Measurements from ENCODE around the gene PARD6A. TPM values are rescaled to one million over a fixed set of nuclear protein-coding genes. Genes with fewer than 3 reads are reported as not detected.

PARD6A gene
- total RNA-seq, 1 experiment from 2014 or later, result 10.8 TPM

DNA sequence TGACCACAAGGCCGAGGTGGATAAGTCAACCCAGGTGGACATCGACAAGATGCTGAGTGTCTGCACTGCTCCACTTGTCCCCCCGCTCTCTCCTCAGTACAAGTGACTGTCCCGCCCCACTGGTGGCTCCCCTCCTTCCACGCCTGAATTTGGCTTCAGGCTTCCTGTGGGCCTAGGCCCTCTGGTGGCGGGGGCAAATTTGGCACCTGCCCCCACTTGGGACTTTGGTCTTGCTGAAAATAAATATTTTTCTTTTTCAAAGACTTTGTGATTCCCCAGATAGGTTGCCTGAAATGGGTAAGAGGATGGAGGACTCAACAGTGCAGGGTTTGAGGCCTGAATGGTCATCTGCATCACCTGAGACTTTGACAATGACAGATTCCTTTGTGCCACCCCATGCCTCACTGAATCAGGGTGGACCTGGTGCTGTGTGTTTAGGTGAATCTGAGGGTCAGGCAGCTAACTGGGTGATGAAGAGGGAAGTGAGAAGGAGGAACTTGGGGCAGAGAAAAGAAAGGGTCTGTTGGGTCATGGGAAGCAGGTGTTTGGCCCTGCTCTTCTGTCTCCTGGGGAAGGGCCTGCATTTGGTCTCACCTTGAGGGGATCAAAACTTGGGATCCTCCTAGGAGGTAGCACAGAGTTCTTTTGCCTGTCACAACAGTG lies 7.9 kb downstream of the PARD6A start:
- ChIA-PET CTCF (interaction anchor here (0.9 to 1.2 kb wide), 2 partner anchors 125 to 148 kb away, joined by 4 to 6 read pairs; no protein-coding TSS in a partner anchor), POLR2A (no interaction called here)
- no peaks in the 10 kb centered on the region for H3K9me3 ChIP-seq (ENCODE audit: control insufficient read depth, insufficient read depth, low read depth, low read length)
- in situ Hi-C loops (cut with HindIII; ENCODE audit: low pct_unique_long_range_greater_than_20kb, low sequenced_read_pairs), result no loop called here
- no peak overlapping the region for H3K4me3 ChIP-seq (ENCODE audit: low read depth in 2 of 2, low read length in 2 of 2)
- no peak for DNase-seq (ENCODE audit: low read depth, low spot score)
- H3K36me3 ChIP-seq (ENCODE audit: control insufficient read depth, insufficient read depth, low read length), result no peaks in the 10 kb centered on the region
- peaks cover 14% of the 10 kb centered on the region for H3K4me1 ChIP-seq (ENCODE audit: control insufficient read depth, insufficient read depth, low read length)
- no TSS peak for BruUV-seq (replicated peaks)
- intact Hi-C loops (cut with micrococcal nuclease; ENCODE audit: unreplicated experiment), result no loop called here
- H3K27me3 ChIP-seq (ENCODE audit: control insufficient read depth, insufficient read depth, low read length), result no peaks in the 10 kb centered on the region
- no peak for TF ChIP-seq TCF7L2 (IDR thresholded peaks at IDR 0.05; ENCODE audit: low read depth, low read length)
- TF ChIP-seq, protein P1, sequence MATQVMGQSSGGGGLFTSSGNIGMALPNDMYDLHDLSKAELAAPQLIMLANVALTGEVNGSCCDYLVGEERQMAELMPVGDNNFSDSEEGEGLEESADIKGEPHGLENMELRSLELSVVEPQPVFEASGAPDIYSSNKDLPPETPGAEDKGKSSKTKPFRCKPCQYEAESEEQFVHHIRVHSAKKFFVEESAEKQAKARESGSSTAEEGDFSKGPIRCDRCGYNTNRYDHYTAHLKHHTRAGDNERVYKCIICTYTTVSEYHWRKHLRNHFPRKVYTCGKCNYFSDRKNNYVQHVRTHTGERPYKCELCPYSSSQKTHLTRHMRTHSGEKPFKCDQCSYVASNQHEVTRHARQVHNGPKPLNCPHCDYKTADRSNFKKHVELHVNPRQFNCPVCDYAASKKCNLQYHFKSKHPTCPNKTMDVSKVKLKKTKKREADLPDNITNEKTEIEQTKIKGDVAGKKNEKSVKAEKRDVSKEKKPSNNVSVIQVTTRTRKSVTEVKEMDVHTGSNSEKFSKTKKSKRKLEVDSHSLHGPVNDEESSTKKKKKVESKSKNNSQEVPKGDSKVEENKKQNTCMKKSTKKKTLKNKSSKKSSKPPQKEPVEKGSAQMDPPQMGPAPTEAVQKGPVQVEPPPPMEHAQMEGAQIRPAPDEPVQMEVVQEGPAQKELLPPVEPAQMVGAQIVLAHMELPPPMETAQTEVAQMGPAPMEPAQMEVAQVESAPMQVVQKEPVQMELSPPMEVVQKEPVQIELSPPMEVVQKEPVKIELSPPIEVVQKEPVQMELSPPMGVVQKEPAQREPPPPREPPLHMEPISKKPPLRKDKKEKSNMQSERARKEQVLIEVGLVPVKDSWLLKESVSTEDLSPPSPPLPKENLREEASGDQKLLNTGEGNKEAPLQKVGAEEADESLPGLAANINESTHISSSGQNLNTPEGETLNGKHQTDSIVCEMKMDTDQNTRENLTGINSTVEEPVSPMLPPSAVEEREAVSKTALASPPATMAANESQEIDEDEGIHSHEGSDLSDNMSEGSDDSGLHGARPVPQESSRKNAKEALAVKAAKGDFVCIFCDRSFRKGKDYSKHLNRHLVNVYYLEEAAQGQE (IDR thresholded peaks at IDR 0.05; ENCODE audit: insufficient read depth in 1 of 2, low read depth in 2 of 2, low read length in 1 of 2), result no peak
- no peak for TF ChIP-seq SIN3A (IDR thresholded peaks at IDR 0.05; ENCODE audit: borderline replicate concordance, insufficient read depth, low read depth, low read length)
- TF ChIP-seq, protein P2, sequence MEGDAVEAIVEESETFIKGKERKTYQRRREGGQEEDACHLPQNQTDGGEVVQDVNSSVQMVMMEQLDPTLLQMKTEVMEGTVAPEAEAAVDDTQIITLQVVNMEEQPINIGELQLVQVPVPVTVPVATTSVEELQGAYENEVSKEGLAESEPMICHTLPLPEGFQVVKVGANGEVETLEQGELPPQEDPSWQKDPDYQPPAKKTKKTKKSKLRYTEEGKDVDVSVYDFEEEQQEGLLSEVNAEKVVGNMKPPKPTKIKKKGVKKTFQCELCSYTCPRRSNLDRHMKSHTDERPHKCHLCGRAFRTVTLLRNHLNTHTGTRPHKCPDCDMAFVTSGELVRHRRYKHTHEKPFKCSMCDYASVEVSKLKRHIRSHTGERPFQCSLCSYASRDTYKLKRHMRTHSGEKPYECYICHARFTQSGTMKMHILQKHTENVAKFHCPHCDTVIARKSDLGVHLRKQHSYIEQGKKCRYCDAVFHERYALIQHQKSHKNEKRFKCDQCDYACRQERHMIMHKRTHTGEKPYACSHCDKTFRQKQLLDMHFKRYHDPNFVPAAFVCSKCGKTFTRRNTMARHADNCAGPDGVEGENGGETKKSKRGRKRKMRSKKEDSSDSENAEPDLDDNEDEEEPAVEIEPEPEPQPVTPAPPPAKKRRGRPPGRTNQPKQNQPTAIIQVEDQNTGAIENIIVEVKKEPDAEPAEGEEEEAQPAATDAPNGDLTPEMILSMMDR (IDR thresholded peaks at IDR 0.05), result no peak
- no peak for TF ChIP-seq POLR2AphosphoS5 (IDR thresholded peaks at IDR 0.05; ENCODE audit: low read depth, low read length)
- ATAC-seq, result no peak
- no peak overlapping the region for H3K27ac ChIP-seq (ENCODE audit: low read length)

DNA sequence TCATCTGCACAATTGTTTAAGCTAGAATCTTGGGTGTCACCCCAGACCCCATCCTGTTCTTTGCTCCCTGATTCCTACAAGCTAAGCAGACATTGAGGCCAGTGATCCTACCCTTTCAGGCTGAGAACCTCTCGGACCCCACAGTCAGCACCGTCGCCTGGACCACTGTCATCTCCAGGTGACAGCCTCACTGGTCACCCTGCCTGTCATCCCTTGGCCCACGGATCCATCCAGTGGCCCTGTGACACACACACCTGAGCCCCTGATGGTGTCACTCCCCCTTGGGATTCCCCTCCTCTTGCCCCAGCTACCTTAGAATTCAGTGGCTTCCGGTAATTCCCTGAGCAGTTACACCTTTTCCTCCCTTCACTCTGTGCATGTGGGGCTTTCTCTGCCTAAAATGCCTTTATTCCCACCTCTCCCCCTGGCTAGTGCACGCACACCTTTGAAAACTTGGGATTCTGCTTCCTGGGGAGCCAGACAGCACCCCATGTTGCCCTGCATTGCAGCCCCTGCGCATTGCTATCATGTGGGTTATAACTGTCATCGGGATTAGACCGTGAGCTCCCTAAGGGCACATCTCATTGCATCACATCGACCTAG lies 8.8 kb downstream of the PARD6A start:
- Histone ChIP-seq H3K4me1 (ENCODE audit: control insufficient read depth, insufficient read depth, low read length) (peaks cover 14% of the 10 kb centered on the region), H3K27me3 (ENCODE audit: control insufficient read depth, insufficient read depth, low read length) (no peaks in the 10 kb centered on the region), H3K27ac (ENCODE audit: low read length) (no peak overlapping the region), H3K36me3 (ENCODE audit: control insufficient read depth, insufficient read depth, low read length) (no peaks in the 10 kb centered on the region), H3K9me3 (ENCODE audit: control insufficient read depth, insufficient read depth, low read depth, low read length) (no peaks in the 10 kb centered on the region), H3K4me3 (ENCODE audit: low read depth in 2 of 2, low read length in 2 of 2) (no peak overlapping the region)
- intact Hi-C loops (cut with micrococcal nuclease; ENCODE audit: unreplicated experiment), result loop anchor here (5.0 to 10.0 kb wide), 2 partner anchors 135 to 258 kb away; partner anchors contain the start of genes RANBP10 and TSNAXIP1
- DNase-seq (ENCODE audit: low read depth, low spot score) (no peak), ATAC-seq (no peak)
- in situ Hi-C loops (cut with HindIII; ENCODE audit: low pct_unique_long_range_greater_than_20kb, low sequenced_read_pairs), result no loop called here
- POLR2A ChIA-PET, result no interaction called here
- no peak for TF ChIP-seq POLR2AphosphoS5 (IDR thresholded peaks at IDR 0.05; ENCODE audit: low read depth, low read length)
- TF ChIP-seq, protein P2 (IDR thresholded peaks at IDR 0.05), result no peak
- TF ChIP-seq, protein P1 (IDR thresholded peaks at IDR 0.05; ENCODE audit: insufficient read depth in 1 of 2, low read depth in 2 of 2, low read length in 1 of 2), result no peak
- no peak for TF ChIP-seq SIN3A (IDR thresholded peaks at IDR 0.05; ENCODE audit: borderline replicate concordance, insufficient read depth, low read depth, low read length)
- TF ChIP-seq TCF7L2 (IDR thresholded peaks at IDR 0.05; ENCODE audit: low read depth, low read length), result no peak
- no TSS peak for BruUV-seq (replicated peaks)
- CTCF ChIA-PET, result interaction anchor here (0.6 kb wide), 1 partner anchor 197 kb away, joined by 3 read pairs; no protein-coding TSS in a partner anchor
